SK-N-SH treated with all-trans-retinoic acid at 6 μM for 48 hours (cell line): Measurements from ENCODE around the gene GCNT4.

ENCODE experiments used
- PATZ1 ChIP-seq: fragments of 250-450 bp; sonication (Bioruptor Pico); IDR thresholded peaks from 2 replicates; pipeline ENCODE4 v1.8.0; 2020; ENCODE audit warnings: mild to moderate bottlenecking, moderate library complexity, borderline replicate concordance
- PPARA ChIP-seq: fragments of 250-450 bp; sonication (Bioruptor Pico); IDR thresholded peaks from 2 replicates; pipeline ENCODE4 v1.5.0; 2020; ENCODE audit warnings: mild to moderate bottlenecking, borderline replicate concordance
- RARB ChIP-seq: fragments of 250-450 bp; sonication (Bioruptor Pico); IDR thresholded peaks from 2 replicates; pipeline ENCODE4 v1.8.0; 2021; ENCODE audit warnings: mild to moderate bottlenecking, moderate library complexity
- TSHZ2 ChIP-seq: fragments of 250-450 bp; sonication (Bioruptor Pico); IDR thresholded peaks from 2 replicates; pipeline ENCODE4 v1.5.0; 2020; ENCODE audit warnings: mild to moderate bottlenecking, moderate library complexity
- ZFP3 ChIP-seq: fragments of 250-450 bp; sonication (Bioruptor Pico); IDR thresholded peaks from 2 replicates; pipeline ENCODE4 v1.5.0; 2020; ENCODE audit warnings: mild to moderate bottlenecking, moderate library complexity
- ZFP30 ChIP-seq: fragments of 450-650 bp; formaldehyde crosslinking; IDR thresholded peaks from 2 replicates; pipeline ENCODE4 v1.5.0; 2022; ENCODE audit warnings: mild to moderate bottlenecking, moderate library complexity
- ZNF8 ChIP-seq: fragments of 450-650 bp; formaldehyde crosslinking; IDR thresholded peaks from 2 replicates; pipeline ENCODE4 v1.5.0; 2020; ENCODE audit warnings: mild to moderate bottlenecking, moderate library complexity

- TF ChIP-seq PATZ1 (no peak), ZFP3 (no peak), ZFP30 (CRISPR knock-in tag) (no peak), ZNF8 (no peak), PPARA (no peak), RARB (CRISPR knock-in tag) (no peak), TSHZ2 (CRISPR knock-in tag) (no peak)
Observed at GRCh38 chr5:75054134-75054930, 2.0 kb upstream of the GCNT4 start.
